IMR-90 (cell line): ENCODE data around the gene NOS1AP. TPM values are rescaled to one million over a fixed set of nuclear protein-coding genes. Genes with fewer than 3 reads are reported as not detected.

Experiments used
- ATAC-seq: fragments of 200-7000 bp; cut with Tn5 transposase; 2 replicates; pipeline ENCODE4 v1.9.1; 2020; ENCODE audit warnings: low read depth, mild to moderate bottlenecking, moderate library complexity
- BruUV-seq: library from RNA; stranded (reverse); fragments of 400-500 nt; replicated peaks from 2 replicates; lab custom pipeline; 2021; lab: Mats Ljungman, UMichigan
- CTCF ChIA-PET: fragments of 300-600 bp; formaldehyde crosslinking; extraction: SDS; loops from one replicate; lab custom pipeline; 2021; ENCODE audit warnings: antibody characterized with exemption; lab: Yijun Ruan, JAX
- POLR2A ChIA-PET: fragments of 300-600 bp; sonication (Branson Sonifier 250); formaldehyde crosslinking; loops from one replicate; lab custom pipeline; 2022; ENCODE audit warnings: antibody characterized with exemption; ENCODE audit not compliant: unreplicated experiment; lab: Charles Lee
- DNase-seq: peaks from one replicate; pipeline ENCODE4 v3.0.0; 2013
- H2AFZ ChIP-seq: replicated peaks from 2 replicates; pipeline ENCODE3; 2013; ENCODE audit warnings: low read length, mild to moderate bottlenecking; ENCODE audit not compliant: poor library complexity
- H2AK5ac ChIP-seq: 2 replicates; pipeline ENCODE4 v1.6.1; 2013; ENCODE audit warnings: low read depth, low read length, inconsistent platforms
- H2AK9ac ChIP-seq: replicated peaks from 2 replicates; pipeline ENCODE3; 2013; ENCODE audit warnings: mild to moderate bottlenecking, low read depth, low read length, moderate library complexity; ENCODE audit not compliant: poor library complexity
- H2BK120ac ChIP-seq: 2 replicates; pipeline ENCODE4 v1.6.1; 2013; ENCODE audit warnings: low read depth, low read length, inconsistent platforms
- H2BK15ac ChIP-seq: 3 replicates; pipeline ENCODE4 v1.6.1; 2013; ENCODE audit warnings: low read depth, low read length, inconsistent platforms
- H2BK20ac ChIP-seq: 2 replicates; pipeline ENCODE4 v1.6.1; 2013; ENCODE audit warnings: low read depth, mild to moderate bottlenecking, inconsistent platforms, low read length, moderate library complexity
- H2BK5ac ChIP-seq: 2 replicates; pipeline ENCODE4 v1.6.1; 2013; ENCODE audit warnings: mild to moderate bottlenecking, low read depth, low read length, inconsistent platforms; ENCODE audit not compliant: poor library complexity, severe bottlenecking
- H3K14ac ChIP-seq: replicated peaks from 2 replicates; pipeline ENCODE4 v1.6.1; 2013; ENCODE audit warnings: low read depth, low read length, inconsistent platforms
- H3K18ac ChIP-seq: 2 replicates; pipeline ENCODE4 v1.6.1; 2013; ENCODE audit warnings: low read depth, low read length, control low read depth
- H3K23ac ChIP-seq: 2 replicates; pipeline ENCODE4 v1.6.1; 2013; ENCODE audit warnings: low read depth, low read length, inconsistent platforms
- H3K27ac ChIP-seq: 2 replicates; pipeline ENCODE4 v1.5.1; 2013; ENCODE audit warnings: mild to moderate bottlenecking, control low read depth, low read length; ENCODE audit not compliant: insufficient read depth
- H3K27me3 ChIP-seq: 2 replicates; pipeline ENCODE4 v1.6.1; 2013; ENCODE audit warnings: low read length; ENCODE audit not compliant: control insufficient read depth, insufficient read depth
- H3K36me3 ChIP-seq: 2 replicates; pipeline ENCODE4 v1.6.1; 2013; ENCODE audit warnings: low read length, mixed read lengths; ENCODE audit not compliant: control insufficient read depth, insufficient read depth
- H3K4ac ChIP-seq: 2 replicates; pipeline ENCODE4 v1.6.1; 2013; ENCODE audit warnings: low read depth, low read length, inconsistent platforms
- H3K4me1 ChIP-seq: 2 replicates; pipeline ENCODE4 v1.6.1; 2013; ENCODE audit warnings: low read length, mixed read lengths; ENCODE audit not compliant: control insufficient read depth, insufficient read depth
- H3K4me2 ChIP-seq: 2 replicates; pipeline ENCODE4 v1.6.1; 2013; ENCODE audit warnings: low read depth, mild to moderate bottlenecking, control low read depth, low read length, moderate library complexity
- H3K4me3 ChIP-seq: 2 replicates; pipeline ENCODE4 v1.5.1; 2013; ENCODE audit warnings: low read depth, mild to moderate bottlenecking, control low read depth, low read length, moderate library complexity; ENCODE audit not compliant: insufficient read depth
- H3K56ac ChIP-seq: 2 replicates; pipeline ENCODE4 v1.6.1; 2013; ENCODE audit warnings: low read length, inconsistent platforms; ENCODE audit not compliant: insufficient read depth; ENCODE audit errors: extremely low read depth
- H3K79me1 ChIP-seq, 2 experiments: 2 replicates each; pipeline ENCODE4 v1.6.1; 2013; ENCODE audit warnings: low read length in 2 of 2, inconsistent platforms in 1 of 2, low read depth in 1 of 2
- H3K9ac ChIP-seq: 2 replicates; pipeline ENCODE4 v1.6.1; 2013; ENCODE audit warnings: low read depth, low read length, control low read depth
- H3K9me1 ChIP-seq: 2 replicates; pipeline ENCODE4 v1.6.1; 2013; ENCODE audit warnings: low read length, inconsistent platforms; ENCODE audit not compliant: insufficient read depth
- H3K9me3 ChIP-seq: 2 replicates; pipeline ENCODE4 v1.6.1; 2013; ENCODE audit warnings: low read length; ENCODE audit not compliant: control insufficient read depth, insufficient read depth
- H4K20me1 ChIP-seq: 2 replicates; pipeline ENCODE4 v1.6.1; 2013; ENCODE audit warnings: low read length, inconsistent platforms; ENCODE audit not compliant: insufficient read depth
- H4K5ac ChIP-seq: 2 replicates; pipeline ENCODE4 v1.6.1; 2013; ENCODE audit warnings: mild to moderate bottlenecking, low read depth, low read length, control low read depth
- H4K8ac ChIP-seq, 2 experiments: 2 replicates each; pipeline ENCODE4 v1.6.1; 2013; ENCODE audit warnings: low read depth in 2 of 2, low read length in 2 of 2, control low read depth in 1 of 2, inconsistent platforms in 1 of 2
- H4K91ac ChIP-seq: 2 replicates; pipeline ENCODE4 v1.6.1; 2013; ENCODE audit warnings: low read depth, low read length, inconsistent platforms; ENCODE audit not compliant: insufficient read depth
- ELK1 ChIP-seq: fragments of 150-350 bp; IDR thresholded peaks from 2 replicates; pipeline ENCODE4 v1.6.1; 2016; ENCODE audit warnings: low read depth, mild to moderate bottlenecking, low read length, moderate library complexity, borderline replicate concordance
- MAFK ChIP-seq: IDR thresholded peaks from 2 replicates; pipeline ENCODE4 v1.6.1; 2012; ENCODE audit warnings: low read depth, low read length, improper control_type of control experiment
- RCOR1 ChIP-seq: IDR thresholded peaks from 2 replicates; pipeline ENCODE4 v1.6.1; 2012; ENCODE audit warnings: mild to moderate bottlenecking, low read length, improper control_type of control experiment; ENCODE audit not compliant: insufficient replicate concordance
- RFX5 ChIP-seq: IDR thresholded peaks from 2 replicates; pipeline ENCODE4 v1.8.0; 2012; ENCODE audit warnings: low read depth, mild to moderate bottlenecking, low read length, moderate library complexity
- USF2 ChIP-seq: fragments of 150-350 bp; IDR thresholded peaks from 2 replicates; pipeline ENCODE4 v1.6.1; 2017; ENCODE audit warnings: mild to moderate bottlenecking, antibody characterized with exemption, low read length, low read depth
- WGBS, 2 experiments: methylation state at CpG; one replicate each; pipeline versions ENCODE4 v1.1.5 to v1.1.7; 2013; ENCODE audit warnings: missing lambda C conversion rate in 2 of 2; ENCODE audit not compliant: insufficient read length in 1 of 2; ENCODE audit errors: extremely low coverage in 2 of 2; 5-methylcytosine and 5-hydroxymethylcytosine counted together
- dilution Hi-C: fragments of 300-500 bp; cut with HindIII; formaldehyde crosslinking; loops from one replicate; pipeline ENCODE4 v1.14.3; 2018; ENCODE audit warnings: low sequenced_read_pairs; ENCODE audit not compliant: unreplicated experiment
- in situ Hi-C: fragments of 300-500 bp; cut with MboI; formaldehyde crosslinking; loops from 3 replicates; pipeline ENCODE4 v1.14.3; 2019; ENCODE audit warnings: low sequenced_read_pairs, inconsistent platforms, mixed read lengths
- intact Hi-C: fragments of 100-400 bp; cut with micrococcal nuclease; formaldehyde crosslinking; loops from 2 replicates; pipeline ENCODE4 v1.10.0; 2022
- polyA plus RNA-seq, 3 experiments: library from polyadenylated mRNA; depleted of rRNA; stranded (reverse); fragments of >200 nt; gene quantifications; 2 replicates each; pipeline ENCODE4 v1.2.3, GENCODE V29; 2012; ENCODE audit warnings: low replicate concordance in 1 of 3
- total RNA-seq: library from RNA; depleted of rRNA; stranded (reverse); fragments of >200 nt; gene quantifications from 2 replicates; pipeline ENCODE4 v1.2.3, GENCODE V29; 2012

Gene NOS1AP
- total and polyA plus RNA-seq, 2 of the 4 experiments (the other 2 are of a cell fraction): 0.18 to 0.19 TPM

- WGBS, 2 experiments: no CpG with 5 or more reads among the region's 9 CpGs
These were observed 106.0 kb downstream of the NOS1AP start for GRCh38 chr1:162175379-162176081.

More at GRCh38 chr1:162175379-162176081, 106.0 kb downstream of the NOS1AP start:
- Histone ChIP-seq H3K56ac (no peak overlapping the region), H2BK120ac (no peak overlapping the region), H2BK15ac (no peak overlapping the region), H3K79me1 (no peaks in the 10 kb centered on the region), H4K91ac (no peak overlapping the region), H3K9me1 (no peaks in the 10 kb centered on the region), H3K27ac (no peak overlapping the region), H2BK20ac (no peak overlapping the region), H3K4me3 (no peak overlapping the region), H3K9me3 (no peaks in the 10 kb centered on the region), H3K27me3 (peaks cover 2% of the 10 kb centered on the region; the same call in 1 of the 2 replicates), H4K20me1 (no peaks in the 10 kb centered on the region), H3K14ac (no peak overlapping the region), H4K5ac (no peak overlapping the region), H2AFZ (no peak overlapping the region), H3K4me2 (no peak overlapping the region), H4K8ac (no peak overlapping the region), H3K23ac (no peak overlapping the region), H3K36me3 (no peaks in the 10 kb centered on the region), H3K4ac (no peak overlapping the region), H3K9ac (no peak overlapping the region), H2AK5ac (no peak overlapping the region), H2AK9ac (no peak overlapping the region), H3K18ac (no peak overlapping the region), H2BK5ac (no peak overlapping the region), H3K4me1 (no peaks in the 10 kb centered on the region)
- BruUV-seq: no TSS peak
- no peak for ATAC-seq
- ChIA-PET POLR2A (no interaction called here), CTCF (no interaction called here)
- no peak for DNase-seq
- in situ Hi-C loops (no loop called here), dilution Hi-C loops (no loop called here), intact Hi-C loops (no loop called here)
- TF ChIP-seq RCOR1 (no peak), USF2 (no peak), RFX5 (no peak), MAFK (no peak), ELK1 (no peak)
